K562 (cell line): ENCODE data around the gene FIG4. TPM values are rescaled to one million over a fixed set of nuclear protein-coding genes. Genes with fewer than 3 reads are reported as not detected.
"Not testable (repeated sequence)": the region's sequence is repeated elsewhere in the genome, so short reads cannot be mapped to it uniquely, and the experiment has no call there.

ENCODE experiments used
- ATAC-seq: fragments of 200-7000 bp; cut with Tn5 transposase; 3 replicates; pipeline ENCODE4 v1.9.1; 2020; ENCODE audit warnings: moderate library complexity
- BruUV-seq: library from RNA; stranded (reverse); fragments of 400-500 nt; replicated peaks from 2 replicates; lab custom pipeline; 2021; lab: Mats Ljungman, UMichigan
- CTCF ChIA-PET: fragments of 300-600 bp; formaldehyde crosslinking; extraction: SDS; loops from one replicate; lab custom pipeline; 2021; ENCODE audit warnings: low intra/inter-chr PET ratio; lab: Yijun Ruan, JAX
- POLR2A ChIA-PET: fragments of 300-600, 350-650 bp; sonication (Branson Sonifier 250); formaldehyde crosslinking; extraction: SDS; loops from one replicate; lab custom pipeline; 2021; ENCODE audit warnings: antibody characterized with exemption, inconsistent platforms; lab: Yijun Ruan, JAX
- DNase-seq, 4 experiments: peaks; one replicate each; pipeline versions ENCODE4 v3.0.0 to v3.0.0-alpha.2; 2011 to 2018; ENCODE audit warnings: low spot score in 3 of 4, mixed read lengths in 3 of 4; ENCODE audit errors: extremely low read depth in 1 of 4
- FAIRE-seq: peaks from 2 replicates; lab custom pipeline; 2011; peaks lifted over from hg19 to GRCh38; lab: Jason Lieb, UNC
- H2AFZ ChIP-seq: 2 replicates; pipeline ENCODE4 v1.6.0; 2011; ENCODE audit warnings: low read depth, low read length, control low read depth, inconsistent platforms
- H3K27ac ChIP-seq: fragments of 200-600 bp; 3 replicates; pipeline ENCODE4 v1.8.0; 2011; ENCODE audit warnings: low read depth, mild to moderate bottlenecking, control low read depth, inconsistent platforms, low read length, moderate library complexity, mixed read lengths; ENCODE audit errors: extremely low read depth
- H3K27me3 ChIP-seq, 2 experiments: fragments of 300-600 bp in 1 of 2; 2 replicates in 1 of 2; 3 replicates in 1 of 2; pipeline versions ENCODE4 v1.6.0 to v1.8.0; 2011; ENCODE audit warnings: inconsistent platforms in 2 of 2, low read length in 2 of 2, mild to moderate bottlenecking in 1 of 2, mixed read lengths in 1 of 2, moderate library complexity in 1 of 2; ENCODE audit not compliant: control insufficient read depth in 2 of 2, insufficient read depth in 2 of 2
- H3K36me3 ChIP-seq: fragments of 300-600 bp; 3 replicates; pipeline ENCODE4 v1.8.0; 2011; ENCODE audit warnings: mild to moderate bottlenecking, low read length, inconsistent platforms; ENCODE audit not compliant: control insufficient read depth, insufficient read depth
- H3K4me1 ChIP-seq, 2 experiments: fragments of 200-600 bp in 1 of 2; replicated peaks in 1 of 2; 2 replicates in 1 of 2; 3 replicates in 1 of 2; pipeline versions ENCODE4 v1.5.1 to v1.8.0; 2011; ENCODE audit warnings: inconsistent platforms in 2 of 2, low read length in 2 of 2, mild to moderate bottlenecking in 1 of 2, mixed read lengths in 1 of 2, moderate library complexity in 1 of 2; ENCODE audit not compliant: control insufficient read depth in 2 of 2, insufficient read depth in 2 of 2
- H3K4me2 ChIP-seq: 2 replicates; pipeline ENCODE4 v1.6.1; 2011; ENCODE audit warnings: low read length, control low read depth, inconsistent platforms, mixed read lengths; ENCODE audit not compliant: insufficient read depth
- H3K4me3 ChIP-seq: fragments of 200-600 bp; sonication (generic), shearing (Covaris generic); 2 replicates; pipeline ENCODE4 v1.5.1; 2016; ENCODE audit warnings: control low read depth, inconsistent platforms
- H3K79me2 ChIP-seq: fragments of 200-600 bp; 3 replicates; pipeline ENCODE4 v1.8.0; 2011; ENCODE audit warnings: low read length, inconsistent platforms; ENCODE audit not compliant: control insufficient read depth, insufficient read depth
- H3K9ac ChIP-seq, 2 experiments: 2 replicates each; pipeline versions ENCODE4 v1.6.0 to v1.6.1; 2011; ENCODE audit warnings: low read depth in 2 of 2, low read length in 2 of 2, control low read depth in 1 of 2, inconsistent platforms in 1 of 2, mild to moderate bottlenecking in 1 of 2, mixed read lengths in 1 of 2; ENCODE audit not compliant: insufficient read depth in 1 of 2
- H3K9me1 ChIP-seq: one replicate; pipeline ENCODE4 v1.6.0; 2011; ENCODE audit warnings: inconsistent platforms, mild to moderate bottlenecking, low read length, moderate library complexity; ENCODE audit not compliant: control insufficient read depth, insufficient read depth
- H3K9me3 ChIP-seq: replicated peaks from 2 replicates; pipeline ENCODE4 v1.5.1; 2011; ENCODE audit warnings: low read depth, low read length, inconsistent platforms; ENCODE audit not compliant: control insufficient read depth, insufficient read depth
- H4K20me1 ChIP-seq: replicated peaks from 2 replicates; pipeline ENCODE4 v1.6.1; 2011; ENCODE audit warnings: low read length, inconsistent platforms, mixed read lengths; ENCODE audit not compliant: control insufficient read depth, insufficient read depth
- CBFA2T3 ChIP-seq: fragments of 450-650 bp; IDR thresholded peaks from 2 replicates; pipeline ENCODE4 v1.6.1; 2017
- EGR1 ChIP-seq: fragments of 450-650 bp; conservative IDR thresholded peaks from 2 replicates; pipeline ENCODE4 v1.6.1; 2017; ENCODE audit warnings: mild to moderate bottlenecking
- FOXA3 ChIP-seq, 2 experiments: fragments of 450-650 bp in 1 of 2; sonication (generic) in 1 of 2; formaldehyde crosslinking; IDR thresholded peaks in 1 of 2; conservative IDR thresholded peaks in 1 of 2; 2 replicates each; pipeline versions ENCODE4 v1.4.0 to v1.8.0; 2020 to 2022; ENCODE audit warnings: mild to moderate bottlenecking in 2 of 2, missing genetic modification reagents in 1 of 2
- WGBS: fragments of 100-300 bp; shearing (Covaris generic); methylation state at CpG from one replicate; pipeline ENCODE4 v1.1.6; 2016; ENCODE audit warnings: low coverage, mixed read lengths; ENCODE audit not compliant: insufficient coverage; ENCODE audit errors: missing lambda C conversion rate; 5-methylcytosine and 5-hydroxymethylcytosine counted together
- in situ Hi-C: fragments of 300-500 bp; cut with MboI; formaldehyde crosslinking; loops from 4 replicates; pipeline ENCODE4 v1.15.0; 2018; ENCODE audit warnings: inconsistent platforms, mixed read lengths
- intact Hi-C: fragments of 100-400 bp; cut with micrococcal nuclease; formaldehyde crosslinking; loops from 2 replicates; pipeline ENCODE4 v1.14.2; 2022
- polyA plus RNA-seq, 8 experiments: library from polyadenylated mRNA; depleted of rRNA in 4 of 8; stranded (reverse) in 5 of 8; unstranded in 3 of 8; fragments of >200 nt; fragmentation: Nextera tagmentation in 2 of 8; fragmentation: Illumina TruSeq in 1 of 8; extraction: Ambion mirVana in 2 of 8; extraction: Trizol in 1 of 8; gene quantifications; 2 replicates each; pipeline versions ENCODE4 v1.2.1 to v1.2.3, GENCODE V29; 2011 to 2014; ENCODE audit warnings: inconsistent platforms in 1 of 8, missing spikeins in 1 of 8
- total RNA-seq, 7 experiments: library from RNA; depleted of rRNA in 6 of 7; stranded (reverse); fragments of >200 nt in 6 of 7; fragmentation: Illumina TruSeq in 2 of 7; extraction: Trizol in 2 of 7; gene quantifications; 2 replicates each; pipeline versions ENCODE4 v1.2.1 to v1.2.3, GENCODE V29; 2011 to 2021; ENCODE audit warnings: low replicate concordance in 1 of 7

Gene FIG4
- total and polyA plus RNA-seq, 9 of the 15 experiments (the other 6 are each of a cell fraction or from before 2014, with no cell fraction given), result 1.5 to 6.8 (median 4.3) TPM

GRCh38 chr6:109678661-109679505 is 12.2 kb upstream of the FIG4 start:
- ATAC-seq, FAIRE-seq, H3K4me1 ChIP-seq, BruUV-seq, H3K4me3 ChIP-seq, CTCF ChIA-PET, H3K79me2 ChIP-seq, H2AFZ ChIP-seq, H3K4me2 ChIP-seq, H4K20me1 ChIP-seq, in situ Hi-C loops, H3K9me3 ChIP-seq, H3K9ac ChIP-seq, intact Hi-C loops, H3K27ac ChIP-seq, H3K27me3 ChIP-seq, H3K36me3 ChIP-seq, H3K9me1 ChIP-seq: not testable (repeated sequence)
- TF ChIP-seq CBFA2T3 (peak; percentile 29), FOXA3 (CRISPR knock-in tag; conservative IDR thresholded peaks at IDR 0.05 in 1 of 2, IDR thresholded peaks at IDR 0.05 in 1 of 2) (peak; percentile 46 to 63; a peak in 2 of 4 replicates), EGR1 (peak; percentile 72)
- WGBS, result 0% methylated on average over 12 of the region's 15 CpGs
- peak in 1 of 4 experiments; percentile 19 for DNase-seq
- POLR2A ChIA-PET, result interaction anchor here (0.6 to 0.7 kb wide), 2 partner anchors 712 to 1091 kb away, joined by 3 read pairs; no protein-coding TSS in a partner anchor
